Stimulated activated CD8-positive, alpha-beta memory T cell treated with anti-CD3 and anti-CD28 coated beads, Interleukin-7, amount 100 ng/mL, for 24 hours (primary cell): ENCODE measurements around the gene GPR33.
"Not testable (repeated sequence)": the region's sequence is repeated elsewhere in the genome, so short reads cannot be mapped to it uniquely, and the experiment has no call there.

Source experiments
- DNase-seq: peaks from one replicate; pipeline ENCODE4 v3.0.0-alpha.2; 2020; ENCODE audit warnings: low read depth

GPR33 gene

GRCh38 chr14:31487886-31488285, at the start of gene GPR33:
Gene GPR33, minus strand, starts transcription at chr14:31488039. Its CDS starts 4,074 bp downstream, at chr14:31483965.
- DNase-seq: no peak

- no peak for DNase-seq
Measured at GRCh38 chr14:31536201-31536960, 48.5 kb upstream of the GPR33 start.

- DNase-seq: no peak
Measured at GRCh38 chr14:31530136-31530535, 42.3 kb upstream of the GPR33 start.

GRCh38 chr14:31529053-31529452, 41.2 kb upstream of the GPR33 start:
- DNase-seq: no peak

GRCh38 chr14:31527546-31527945, 39.7 kb upstream of the GPR33 start:
- DNase-seq: no peak

GRCh38 chr14:31527087-31527486, 39.2 kb upstream of the GPR33 start:
- no peak for DNase-seq

- no peak for DNase-seq
Measured at GRCh38 chr14:31510855-31511254, 23.0 kb upstream of the GPR33 start.

GRCh38 chr14:31510222-31510621, 22.4 kb upstream of the GPR33 start:
- no peak for DNase-seq

GRCh38 chr14:31508135-31508534, 20.3 kb upstream of the GPR33 start:
- DNase-seq: no peak

- DNase-seq: no peak
Measured at GRCh38 chr14:31505411-31505810, 17.6 kb upstream of the GPR33 start.

GRCh38 chr14:31501870-31502269, 14.0 kb upstream of the GPR33 start:
- DNase-seq: no peak

GRCh38 chr14:31492759-31493498, 5.1 kb upstream of the GPR33 start:
- no peak for DNase-seq

- DNase-seq: no peak
Measured at GRCh38 chr14:31489691-31490090, 1.9 kb upstream of the GPR33 start.

GRCh38 chr14:31486764-31487163, 1.1 kb downstream of the GPR33 start:
- DNase-seq: no peak

GRCh38 chr14:31484754-31485153, 3.1 kb downstream of the GPR33 start:
- no peak for DNase-seq

- no peak for DNase-seq
Measured at GRCh38 chr14:31480156-31480555, 7.7 kb downstream of the GPR33 start.

- DNase-seq: no peak
Measured at GRCh38 chr14:31479027-31479426, 8.8 kb downstream of the GPR33 start.

GRCh38 chr14:31477248-31477647, 10.6 kb downstream of the GPR33 start:
- no peak for DNase-seq

- DNase-seq: no peak
Measured at GRCh38 chr14:31476131-31476866, 11.5 kb downstream of the GPR33 start.

GRCh38 chr14:31466554-31466953, 21.3 kb downstream of the GPR33 start:
- no peak for DNase-seq

- no peak for DNase-seq
Measured at GRCh38 chr14:31465111-31465510, 22.7 kb downstream of the GPR33 start.

GRCh38 chr14:31462450-31462849, 25.4 kb downstream of the GPR33 start:
- not testable (repeated sequence) for DNase-seq

GRCh38 chr14:31461545-31461944, 26.3 kb downstream of the GPR33 start:
- no peak for DNase-seq
